Neural cell (in vitro differentiated cells): ENCODE measurements around the gene STPG3. TPM values are rescaled to one million over a fixed set of nuclear protein-coding genes. Genes with fewer than 3 reads are reported as not detected.

Experiments
- H2AFZ ChIP-seq: fragments of 200-600, 300-800 bp; sonication (generic), shearing (Covaris generic); 2 replicates; pipeline ENCODE4 v1.6.0; 2014; ENCODE audit warnings: low read depth, mild to moderate bottlenecking, antibody characterized with exemption, low read length, moderate library complexity
- H3F3A ChIP-seq: fragments of 200-600 bp; shearing (Covaris generic); 2 replicates; pipeline ENCODE4 v1.6.1; 2016; ENCODE audit warnings: mild to moderate bottlenecking, moderate library complexity, mixed read lengths, antibody characterized with exemption, low read length; ENCODE audit not compliant: insufficient read depth, poor library complexity, severe bottlenecking
- H3K27ac ChIP-seq: fragments of 200-600, 300-800 bp; sonication (generic), shearing (Covaris generic); 2 replicates; pipeline ENCODE4 v1.5.1; 2014; ENCODE audit warnings: mild to moderate bottlenecking, low read length, moderate library complexity
- H3K27me3 ChIP-seq: fragments of 300-800, 200-600 bp; sonication (generic), shearing (Covaris generic); 2 replicates; pipeline ENCODE4 v1.6.0; 2014; ENCODE audit warnings: mild to moderate bottlenecking, low read depth, low read length, moderate library complexity; ENCODE audit not compliant: insufficient read depth
- H3K36me3 ChIP-seq: fragments of 300-800, 200-600 bp; sonication (generic), shearing (Covaris generic); 2 replicates; pipeline ENCODE4 v1.5.1; 2014; ENCODE audit warnings: mild to moderate bottlenecking, antibody characterized with exemption, low read length, moderate library complexity; ENCODE audit not compliant: insufficient read depth
- H3K4me2 ChIP-seq: fragments of 300-800, 200-600 bp; sonication (generic), shearing (Covaris generic); 2 replicates; pipeline ENCODE4 v1.6.0; 2014; ENCODE audit warnings: mild to moderate bottlenecking, low read length
- H3K4me3 ChIP-seq: fragments of 300-800, 200-600 bp; sonication (generic), shearing (Covaris generic); 2 replicates; pipeline ENCODE4 v1.5.1; 2014; ENCODE audit warnings: mild to moderate bottlenecking, low read length, moderate library complexity
- H3K79me2 ChIP-seq: fragments of 200-600 bp; shearing (Covaris generic); replicated peaks from 2 replicates; pipeline ENCODE4 v1.6.0; 2014; ENCODE audit warnings: mild to moderate bottlenecking, low read length, moderate library complexity; ENCODE audit not compliant: insufficient read depth
- H3K9ac ChIP-seq: fragments of 300-800, 200-600 bp; sonication (generic), shearing (Covaris generic); 2 replicates; pipeline ENCODE4 v1.6.1; 2016; ENCODE audit warnings: mild to moderate bottlenecking, low read length, mixed read lengths
- H3K9me2 ChIP-seq: fragments of 200-600 bp; shearing (Covaris generic); 2 replicates; pipeline ENCODE4 v1.6.1; 2016; ENCODE audit warnings: mild to moderate bottlenecking, low read length, mixed read lengths; ENCODE audit not compliant: insufficient read depth
- H3K9me3 ChIP-seq: fragments of 200-600, 300-800 bp; sonication (generic), shearing (Covaris generic); 2 replicates; pipeline ENCODE4 v1.6.1; 2016; ENCODE audit warnings: mild to moderate bottlenecking, mixed run types, low read length, moderate library complexity, mixed read lengths
- H4K20me1 ChIP-seq: fragments of 200-600 bp; shearing (Covaris generic); 2 replicates; pipeline ENCODE4 v1.6.1; 2016; ENCODE audit warnings: mild to moderate bottlenecking, mixed run types; ENCODE audit not compliant: insufficient read depth
- EP300 ChIP-seq: fragments of 450-650 bp; conservative IDR thresholded peaks from 2 replicates; pipeline ENCODE4 v1.6.1; 2014; ENCODE audit warnings: antibody characterized with exemption, mild to moderate bottlenecking, moderate library complexity; ENCODE audit not compliant: poor library complexity, severe bottlenecking
- EZH2 ChIP-seq: fragments of 200-600, 300-800 bp; shearing (Covaris generic), sonication (generic); IDR thresholded peaks from 2 replicates; pipeline ENCODE4 v1.6.1; 2014; ENCODE audit warnings: antibody characterized with exemption, low read length, borderline replicate concordance, mild to moderate bottlenecking; ENCODE audit not compliant: insufficient read depth, poor library complexity, severe bottlenecking
- MXI1 ChIP-seq: fragments of 450-650 bp; conservative IDR thresholded peaks from 2 replicates; pipeline ENCODE4 v1.6.1; 2014; ENCODE audit warnings: antibody characterized with exemption, mild to moderate bottlenecking; ENCODE audit not compliant: poor library complexity, severe bottlenecking
- POLR2AphosphoS5 ChIP-seq: IDR thresholded peaks from 2 replicates; pipeline ENCODE4 v1.6.1; 2012
- RAD21 ChIP-seq: fragments of 450-650 bp; conservative IDR thresholded peaks from 2 replicates; pipeline ENCODE4 v1.6.1; 2014; ENCODE audit warnings: antibody characterized with exemption, mild to moderate bottlenecking, moderate library complexity
- SMC3 ChIP-seq: fragments of 450-650 bp; conservative IDR thresholded peaks from 2 replicates; pipeline ENCODE4 v1.6.1; 2014; ENCODE audit warnings: antibody characterized with exemption, mild to moderate bottlenecking, moderate library complexity; ENCODE audit not compliant: poor library complexity
- TAF1 ChIP-seq: IDR thresholded peaks from 2 replicates; pipeline ENCODE4 v1.6.1; 2012; ENCODE audit warnings: low read depth
- polyA plus RNA-seq: library from polyadenylated mRNA; depleted of rRNA; stranded (reverse); fragments of >200 nt; gene quantifications from 2 replicates; pipeline ENCODE4 v1.2.3, GENCODE V29; 2014
- TF ChIP-seq, protein P1 (sequence below): fragments of 450-650 bp; IDR thresholded peaks from 2 replicates; pipeline ENCODE4 v1.5.1; 2014; ENCODE audit warnings: antibody characterized with exemption, mild to moderate bottlenecking, moderate library complexity; ENCODE audit not compliant: poor library complexity, severe bottlenecking
- TF ChIP-seq, protein P2 (sequence below): IDR thresholded peaks from 2 replicates; pipeline ENCODE4 v1.6.1; 2012; ENCODE audit warnings: borderline replicate concordance

The STPG3 gene
- polyA plus RNA-seq, 1 donor from 2014 or later = not detected

DNA sequence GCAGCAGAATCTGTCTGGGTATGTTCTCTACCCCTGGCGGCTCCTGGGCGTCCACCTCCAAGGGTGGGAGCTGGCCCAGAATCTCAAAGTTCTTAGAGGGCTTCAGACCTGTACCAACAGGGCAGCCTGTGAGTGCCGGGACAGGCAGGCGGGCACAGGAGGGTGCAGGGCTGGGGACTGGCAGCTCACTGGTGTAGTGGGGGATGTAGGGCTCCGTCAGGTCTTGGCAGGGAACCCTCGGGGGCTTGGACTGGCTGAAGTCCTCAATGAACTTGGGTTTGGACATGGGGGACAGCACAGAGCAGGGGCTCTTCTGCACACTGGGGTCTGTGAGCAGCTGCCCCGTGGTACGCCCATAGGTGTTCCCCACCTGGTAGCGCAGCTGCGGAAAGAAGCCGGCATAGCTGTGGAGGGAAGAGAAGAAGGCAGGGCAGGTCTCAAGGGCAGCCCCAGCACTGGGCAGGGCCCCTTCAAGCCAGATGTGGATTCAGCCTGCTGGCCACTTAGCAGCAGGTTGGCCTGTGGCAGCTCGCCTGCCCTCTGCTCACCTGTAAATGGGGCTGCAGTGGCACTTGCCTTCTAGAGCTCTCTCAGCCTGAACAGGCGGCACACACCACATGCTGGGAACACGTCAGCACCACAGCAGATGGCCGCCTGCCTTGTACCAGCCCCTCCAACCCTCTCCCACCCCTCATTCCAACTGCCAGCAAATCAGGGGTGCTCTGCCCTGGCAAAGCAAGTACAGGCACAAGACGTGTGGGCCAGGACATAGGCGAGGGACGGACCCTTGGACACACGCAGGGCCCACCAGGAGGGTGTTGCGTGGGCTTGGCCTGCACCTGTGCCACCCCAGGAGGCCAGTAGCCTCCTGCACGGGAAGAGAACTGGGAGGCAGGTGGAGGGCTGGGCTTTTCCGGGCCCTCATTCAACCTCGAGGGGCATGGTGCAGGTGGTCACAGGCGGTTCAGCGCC, 5.3 kb upstream of the STPG3 start:
- no peak overlapping the region for H3K4me3 ChIP-seq
- no peak overlapping the region for H3K4me2 ChIP-seq
- H3K79me2 ChIP-seq = peaks cover 14% of the 10 kb centered on the region
- H3K9me2 ChIP-seq = no peaks in the 10 kb centered on the region
- no peaks in the 10 kb centered on the region for H3K36me3 ChIP-seq
- no peak for TF ChIP-seq MXI1
- no peak for TF ChIP-seq EZH2
- TF ChIP-seq RAD21 = no peak
- no peak for TF ChIP-seq EP300
- TF ChIP-seq, protein P1, sequence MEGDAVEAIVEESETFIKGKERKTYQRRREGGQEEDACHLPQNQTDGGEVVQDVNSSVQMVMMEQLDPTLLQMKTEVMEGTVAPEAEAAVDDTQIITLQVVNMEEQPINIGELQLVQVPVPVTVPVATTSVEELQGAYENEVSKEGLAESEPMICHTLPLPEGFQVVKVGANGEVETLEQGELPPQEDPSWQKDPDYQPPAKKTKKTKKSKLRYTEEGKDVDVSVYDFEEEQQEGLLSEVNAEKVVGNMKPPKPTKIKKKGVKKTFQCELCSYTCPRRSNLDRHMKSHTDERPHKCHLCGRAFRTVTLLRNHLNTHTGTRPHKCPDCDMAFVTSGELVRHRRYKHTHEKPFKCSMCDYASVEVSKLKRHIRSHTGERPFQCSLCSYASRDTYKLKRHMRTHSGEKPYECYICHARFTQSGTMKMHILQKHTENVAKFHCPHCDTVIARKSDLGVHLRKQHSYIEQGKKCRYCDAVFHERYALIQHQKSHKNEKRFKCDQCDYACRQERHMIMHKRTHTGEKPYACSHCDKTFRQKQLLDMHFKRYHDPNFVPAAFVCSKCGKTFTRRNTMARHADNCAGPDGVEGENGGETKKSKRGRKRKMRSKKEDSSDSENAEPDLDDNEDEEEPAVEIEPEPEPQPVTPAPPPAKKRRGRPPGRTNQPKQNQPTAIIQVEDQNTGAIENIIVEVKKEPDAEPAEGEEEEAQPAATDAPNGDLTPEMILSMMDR = no peak
- no peak for TF ChIP-seq TAF1
- TF ChIP-seq SMC3 = no peak
- TF ChIP-seq, protein P2, sequence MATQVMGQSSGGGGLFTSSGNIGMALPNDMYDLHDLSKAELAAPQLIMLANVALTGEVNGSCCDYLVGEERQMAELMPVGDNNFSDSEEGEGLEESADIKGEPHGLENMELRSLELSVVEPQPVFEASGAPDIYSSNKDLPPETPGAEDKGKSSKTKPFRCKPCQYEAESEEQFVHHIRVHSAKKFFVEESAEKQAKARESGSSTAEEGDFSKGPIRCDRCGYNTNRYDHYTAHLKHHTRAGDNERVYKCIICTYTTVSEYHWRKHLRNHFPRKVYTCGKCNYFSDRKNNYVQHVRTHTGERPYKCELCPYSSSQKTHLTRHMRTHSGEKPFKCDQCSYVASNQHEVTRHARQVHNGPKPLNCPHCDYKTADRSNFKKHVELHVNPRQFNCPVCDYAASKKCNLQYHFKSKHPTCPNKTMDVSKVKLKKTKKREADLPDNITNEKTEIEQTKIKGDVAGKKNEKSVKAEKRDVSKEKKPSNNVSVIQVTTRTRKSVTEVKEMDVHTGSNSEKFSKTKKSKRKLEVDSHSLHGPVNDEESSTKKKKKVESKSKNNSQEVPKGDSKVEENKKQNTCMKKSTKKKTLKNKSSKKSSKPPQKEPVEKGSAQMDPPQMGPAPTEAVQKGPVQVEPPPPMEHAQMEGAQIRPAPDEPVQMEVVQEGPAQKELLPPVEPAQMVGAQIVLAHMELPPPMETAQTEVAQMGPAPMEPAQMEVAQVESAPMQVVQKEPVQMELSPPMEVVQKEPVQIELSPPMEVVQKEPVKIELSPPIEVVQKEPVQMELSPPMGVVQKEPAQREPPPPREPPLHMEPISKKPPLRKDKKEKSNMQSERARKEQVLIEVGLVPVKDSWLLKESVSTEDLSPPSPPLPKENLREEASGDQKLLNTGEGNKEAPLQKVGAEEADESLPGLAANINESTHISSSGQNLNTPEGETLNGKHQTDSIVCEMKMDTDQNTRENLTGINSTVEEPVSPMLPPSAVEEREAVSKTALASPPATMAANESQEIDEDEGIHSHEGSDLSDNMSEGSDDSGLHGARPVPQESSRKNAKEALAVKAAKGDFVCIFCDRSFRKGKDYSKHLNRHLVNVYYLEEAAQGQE = no peak
- no peak for TF ChIP-seq POLR2AphosphoS5
- no peaks in the 10 kb centered on the region for H3K27me3 ChIP-seq
- no peak overlapping the region for H2AFZ ChIP-seq
- H4K20me1 ChIP-seq = no peaks in the 10 kb centered on the region
- H3K9ac ChIP-seq = no peak overlapping the region
- H3K27ac ChIP-seq = no peak overlapping the region
- no peaks in the 10 kb centered on the region for H3F3A ChIP-seq
- H3K9me3 ChIP-seq = no peaks in the 10 kb centered on the region

DNA sequence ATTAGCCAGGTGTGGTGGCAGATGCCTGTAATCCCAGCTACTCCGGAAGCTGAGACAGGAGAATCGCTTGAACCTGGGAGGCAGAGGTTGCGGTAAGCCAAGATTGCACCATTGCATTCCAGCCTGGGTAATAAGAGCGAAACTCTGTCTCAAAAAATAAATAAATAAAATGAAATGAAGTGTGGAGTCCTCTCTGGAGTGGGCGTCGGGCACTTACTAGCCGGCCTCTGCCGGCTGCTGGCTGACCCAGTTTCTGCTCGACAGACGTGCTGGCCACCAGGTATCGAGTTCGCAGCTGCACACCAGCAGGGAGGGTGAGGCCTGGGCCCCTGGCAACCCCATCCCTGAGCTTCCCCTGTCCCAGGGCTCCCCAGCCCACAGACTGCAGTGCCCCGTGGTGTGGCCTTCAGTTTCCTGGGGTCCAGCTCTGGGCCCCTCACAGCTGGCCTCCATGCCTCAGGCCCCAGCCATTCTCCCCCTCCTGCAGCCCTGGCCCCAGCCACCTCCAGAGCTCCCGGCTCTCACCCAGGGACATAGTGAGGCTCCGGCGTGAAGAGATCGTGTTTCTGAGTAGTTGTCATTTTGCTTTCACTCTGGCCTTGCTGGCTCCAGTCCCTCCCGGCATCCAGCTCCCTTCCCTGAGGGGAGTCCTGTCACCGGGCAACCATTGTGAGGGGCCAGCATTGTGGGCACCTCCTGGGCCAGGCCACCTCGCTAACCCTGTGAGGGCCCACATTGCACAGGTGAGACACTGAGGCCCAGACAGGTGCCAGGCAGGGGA, 3.8 kb upstream of the STPG3 start:
- Histone ChIP-seq H3K9me3 (no peaks in the 10 kb centered on the region), H3K27ac (no peak overlapping the region)

More for the DNA sequence above, 3.8 kb upstream of the STPG3 start:
- Histone ChIP-seq H3K79me2 (peaks cover 6% of the 10 kb centered on the region), H3K36me3 (no peaks in the 10 kb centered on the region), H3K4me3 (no peak overlapping the region), H3F3A (no peaks in the 10 kb centered on the region), H3K9ac (no peak overlapping the region), H3K27me3 (no peaks in the 10 kb centered on the region), H4K20me1 (no peaks in the 10 kb centered on the region), H2AFZ (no peak overlapping the region), H3K4me2 (no peak overlapping the region), H3K9me2 (no peaks in the 10 kb centered on the region)
- TF ChIP-seq POLR2AphosphoS5 (no peak), EP300 (no peak), SMC3 (no peak), RAD21 (no peak), TAF1 (no peak), EZH2 (no peak), MXI1 (no peak)
- TF ChIP-seq, protein P2 = no peak
- TF ChIP-seq, protein P1 = no peak
